HepG2 (cell line): ENCODE measurements around the gene HYOU1. TPM values are rescaled to one million over a fixed set of nuclear protein-coding genes. Genes with fewer than 3 reads are reported as not detected.

Experiments
- BCL6 ChIP-seq: IDR thresholded peaks from 2 replicates; pipeline ENCODE4 v1.6.1; 2016; ENCODE audit warnings: missing genetic modification reagents, missing compliant biosample characterization
- DNMT3B ChIP-seq: conservative IDR thresholded peaks from 2 replicates; pipeline ENCODE4 v1.6.1; 2016; ENCODE audit warnings: missing biosample characterization, control low read depth
- EEA1 ChIP-seq: sonication (generic); formaldehyde crosslinking; IDR thresholded peaks from 2 replicates; pipeline ENCODE4 v1.5.1; 2020; ENCODE audit warnings: mild to moderate bottlenecking, missing genetic modification reagents, borderline replicate concordance
- KAT8 ChIP-seq: IDR thresholded peaks from 2 replicates; pipeline ENCODE4 v1.6.1; 2016; ENCODE audit warnings: missing genetic modification reagents, missing compliant biosample characterization
- NCOA5 ChIP-seq: sonication (generic); formaldehyde crosslinking; IDR thresholded peaks from 2 replicates; pipeline ENCODE4 v1.4.0; 2020; ENCODE audit warnings: missing genetic modification reagents
- NRL ChIP-seq: sonication (generic); formaldehyde crosslinking; IDR thresholded peaks from 2 replicates; pipeline ENCODE4 v1.5.0; 2020; ENCODE audit warnings: missing genetic modification reagents, mild to moderate bottlenecking, moderate library complexity, borderline replicate concordance
- RBFOX2 ChIP-seq: fragments of 200-400 bp; formaldehyde crosslinking; IDR thresholded peaks from 2 replicates; pipeline ENCODE4 v1.6.1; 2017; ENCODE audit warnings: low read depth, mild to moderate bottlenecking, low read length
- RFXAP ChIP-seq: sonication (generic); formaldehyde crosslinking; IDR thresholded peaks from 2 replicates; pipeline ENCODE4 v1.4.0; 2020; ENCODE audit warnings: missing genetic modification reagents, borderline replicate concordance
- ZNF143 ChIP-seq: sonication (generic); formaldehyde crosslinking; IDR thresholded peaks from 2 replicates; pipeline ENCODE4 v1.4.0; 2020; ENCODE audit warnings: missing genetic modification reagents
- ZNF546 ChIP-seq: sonication (generic); formaldehyde crosslinking; conservative IDR thresholded peaks from 2 replicates; pipeline ENCODE4 v1.8.1; 2023; ENCODE audit warnings: mild to moderate bottlenecking, missing genetic modification reagents
- ZNF670 ChIP-seq: sonication (generic); formaldehyde crosslinking; IDR thresholded peaks from 2 replicates; pipeline ENCODE4 v1.8.0; 2022; ENCODE audit warnings: mild to moderate bottlenecking, missing genetic modification reagents, borderline replicate concordance
- ZNF775 ChIP-seq: sonication (generic); formaldehyde crosslinking; IDR thresholded peaks from 2 replicates; pipeline ENCODE4 v1.4.0; 2020; ENCODE audit warnings: missing genetic modification reagents, mild to moderate bottlenecking, moderate library complexity, borderline replicate concordance
- ZSCAN9 ChIP-seq: IDR thresholded peaks from 2 replicates; pipeline ENCODE4 v1.6.1; 2016; ENCODE audit warnings: borderline replicate concordance
- polyA plus RNA-seq, 8 experiments: library from polyadenylated mRNA; depleted of rRNA in 3 of 8; stranded (reverse) in 7 of 8; unstranded in 1 of 8; fragments of >200 nt; fragmentation: Illumina TruSeq in 4 of 8; extraction: Trizol in 4 of 8; gene quantifications; 2 replicates each; pipeline versions ENCODE4 v1.2.1 to v1.2.3, GENCODE V29; 2011 to 2016; ENCODE audit warnings: low read depth in 4 of 8, missing spikeins in 1 of 8, mixed read lengths in 1 of 8; ENCODE audit not compliant: insufficient read depth in 1 of 8
- total RNA-seq, 5 experiments: library from RNA; depleted of rRNA; stranded (reverse); fragments of >200 nt; fragmentation: Illumina TruSeq; extraction: Trizol; gene quantifications; 2 replicates each; pipeline ENCODE4 v1.2.3, GENCODE V29; 2016; ENCODE audit warnings: low read depth in 1 of 5
- TF ChIP-seq, protein P1 (sequence below): sonication (generic); formaldehyde crosslinking; IDR thresholded peaks from 2 replicates; pipeline ENCODE4 v1.4.0; 2020; ENCODE audit warnings: mild to moderate bottlenecking, low read depth, missing genetic modification reagents
- TF ChIP-seq, protein P2 (sequence below): sonication (generic); formaldehyde crosslinking; IDR thresholded peaks from 2 replicates; pipeline ENCODE4 v1.8.0; 2022; ENCODE audit warnings: missing genetic modification reagents, mild to moderate bottlenecking, moderate library complexity, borderline replicate concordance
- TF ChIP-seq, protein P3 (sequence below): sonication (generic); formaldehyde crosslinking; conservative IDR thresholded peaks from 2 replicates; pipeline ENCODE4 v1.4.0; 2020; ENCODE audit warnings: missing genetic modification reagents
- TF ChIP-seq, protein P4 (sequence below): fragments of 450-650 bp; IDR thresholded peaks from 2 replicates; pipeline ENCODE4 v1.6.1; 2016
- TF ChIP-seq, protein P5 (sequence below): sonication (generic); formaldehyde crosslinking; IDR thresholded peaks from 2 replicates; pipeline ENCODE4 v1.9.0; 2022; ENCODE audit warnings: low read depth, missing genetic modification reagents

The HYOU1 gene
- total and polyA plus RNA-seq, 2 of the 13 experiments (the other 11 are each of a cell fraction or from before 2014, with no cell fraction given), result 127 to 155 TPM

DNA sequence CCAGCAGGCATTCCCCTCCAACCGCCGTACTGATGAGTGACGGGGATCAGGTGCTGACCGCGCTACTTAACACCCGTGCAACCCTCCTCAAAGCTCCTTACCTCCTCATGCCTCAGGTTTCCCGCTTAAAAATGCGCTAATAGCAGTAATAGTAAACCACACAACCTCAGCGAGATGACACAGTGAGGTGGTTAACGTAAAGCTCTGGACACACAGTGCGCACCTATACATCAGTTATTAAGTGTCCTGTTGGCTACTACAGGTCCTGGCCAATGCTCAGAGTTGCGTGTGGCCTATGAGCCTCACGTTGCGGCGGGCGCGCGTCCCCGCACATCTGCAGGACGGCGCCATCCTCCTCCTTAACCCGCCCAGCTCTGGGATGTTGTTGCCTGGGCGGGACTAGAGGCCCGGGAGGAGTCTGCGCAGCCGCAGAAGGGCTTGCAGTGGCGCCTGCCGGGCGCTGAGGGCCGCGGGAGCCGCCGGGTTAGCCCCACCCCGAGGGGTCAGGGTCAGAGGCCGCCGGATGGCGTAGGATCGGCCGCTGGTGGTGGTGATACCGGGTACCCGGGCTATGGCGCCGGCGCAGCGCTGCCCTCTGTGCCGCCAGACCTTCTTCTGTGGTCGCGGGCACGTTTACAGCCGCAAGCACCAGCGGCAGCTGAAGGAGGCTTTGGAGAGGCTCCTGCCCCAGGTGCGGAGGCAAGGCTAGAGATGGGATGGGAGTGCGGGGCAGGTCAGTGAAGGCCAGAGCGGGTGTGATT, 59.2 kb downstream of the HYOU1 start, which contains the start of gene CENATAC (continued):
- TF ChIP-seq, protein P1, sequence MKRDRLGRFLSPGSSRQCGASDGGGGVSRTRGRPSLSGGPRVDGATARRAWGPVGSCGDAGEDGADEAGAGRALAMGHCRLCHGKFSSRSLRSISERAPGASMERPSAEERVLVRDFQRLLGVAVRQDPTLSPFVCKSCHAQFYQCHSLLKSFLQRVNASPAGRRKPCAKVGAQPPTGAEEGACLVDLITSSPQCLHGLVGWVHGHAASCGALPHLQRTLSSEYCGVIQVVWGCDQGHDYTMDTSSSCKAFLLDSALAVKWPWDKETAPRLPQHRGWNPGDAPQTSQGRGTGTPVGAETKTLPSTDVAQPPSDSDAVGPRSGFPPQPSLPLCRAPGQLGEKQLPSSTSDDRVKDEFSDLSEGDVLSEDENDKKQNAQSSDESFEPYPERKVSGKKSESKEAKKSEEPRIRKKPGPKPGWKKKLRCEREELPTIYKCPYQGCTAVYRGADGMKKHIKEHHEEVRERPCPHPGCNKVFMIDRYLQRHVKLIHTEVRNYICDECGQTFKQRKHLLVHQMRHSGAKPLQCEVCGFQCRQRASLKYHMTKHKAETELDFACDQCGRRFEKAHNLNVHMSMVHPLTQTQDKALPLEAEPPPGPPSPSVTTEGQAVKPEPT (CRISPR knock-in tag), result no peak; the same call in 1 of the 2 replicates
- TF ChIP-seq KAT8 (peak; percentile 91), RBFOX2 (peak; percentile 88), ZNF143 (CRISPR knock-in tag) (peak; percentile 64; the same call in 1 of the 2 replicates), NRL (peak; percentile 39; the same call in 1 of the 2 replicates), ZNF775 (no peak), ZNF546 (peak; percentile 59; the same call in 1 of the 2 replicates), BCL6 (CRISPR knock-in tag) (0 out of 2 replicates have a peak, but pooled peaks have one; percentile 10), RFXAP (CRISPR knock-in tag) (peak; percentile 49; the same call in 1 of the 2 replicates), NCOA5 (CRISPR knock-in tag) (no peak), EEA1 (CRISPR knock-in tag) (0 out of 2 replicates have a peak, but pooled peaks have one; percentile 79), ZNF670 (0 out of 2 replicates have a peak, but pooled peaks have one; percentile 34), ZSCAN9 (CRISPR knock-in tag) (peak; percentile 59; the same call in 1 of the 2 replicates), DNMT3B (CRISPR knock-in tag) (peak; percentile 24)
- TF ChIP-seq, protein P2, sequence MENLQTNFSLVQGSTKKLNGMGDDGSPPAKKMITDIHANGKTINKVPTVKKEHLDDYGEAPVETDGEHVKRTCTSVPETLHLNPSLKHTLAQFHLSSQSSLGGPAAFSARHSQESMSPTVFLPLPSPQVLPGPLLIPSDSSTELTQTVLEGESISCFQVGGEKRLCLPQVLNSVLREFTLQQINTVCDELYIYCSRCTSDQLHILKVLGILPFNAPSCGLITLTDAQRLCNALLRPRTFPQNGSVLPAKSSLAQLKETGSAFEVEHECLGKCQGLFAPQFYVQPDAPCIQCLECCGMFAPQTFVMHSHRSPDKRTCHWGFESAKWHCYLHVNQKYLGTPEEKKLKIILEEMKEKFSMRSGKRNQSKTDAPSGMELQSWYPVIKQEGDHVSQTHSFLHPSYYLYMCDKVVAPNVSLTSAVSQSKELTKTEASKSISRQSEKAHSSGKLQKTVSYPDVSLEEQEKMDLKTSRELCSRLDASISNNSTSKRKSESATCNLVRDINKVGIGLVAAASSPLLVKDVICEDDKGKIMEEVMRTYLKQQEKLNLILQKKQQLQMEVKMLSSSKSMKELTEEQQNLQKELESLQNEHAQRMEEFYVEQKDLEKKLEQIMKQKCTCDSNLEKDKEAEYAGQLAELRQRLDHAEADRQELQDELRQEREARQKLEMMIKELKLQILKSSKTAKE, result 0 out of 2 replicates have a peak, but pooled peaks have one; percentile 26
- TF ChIP-seq, protein P3, sequence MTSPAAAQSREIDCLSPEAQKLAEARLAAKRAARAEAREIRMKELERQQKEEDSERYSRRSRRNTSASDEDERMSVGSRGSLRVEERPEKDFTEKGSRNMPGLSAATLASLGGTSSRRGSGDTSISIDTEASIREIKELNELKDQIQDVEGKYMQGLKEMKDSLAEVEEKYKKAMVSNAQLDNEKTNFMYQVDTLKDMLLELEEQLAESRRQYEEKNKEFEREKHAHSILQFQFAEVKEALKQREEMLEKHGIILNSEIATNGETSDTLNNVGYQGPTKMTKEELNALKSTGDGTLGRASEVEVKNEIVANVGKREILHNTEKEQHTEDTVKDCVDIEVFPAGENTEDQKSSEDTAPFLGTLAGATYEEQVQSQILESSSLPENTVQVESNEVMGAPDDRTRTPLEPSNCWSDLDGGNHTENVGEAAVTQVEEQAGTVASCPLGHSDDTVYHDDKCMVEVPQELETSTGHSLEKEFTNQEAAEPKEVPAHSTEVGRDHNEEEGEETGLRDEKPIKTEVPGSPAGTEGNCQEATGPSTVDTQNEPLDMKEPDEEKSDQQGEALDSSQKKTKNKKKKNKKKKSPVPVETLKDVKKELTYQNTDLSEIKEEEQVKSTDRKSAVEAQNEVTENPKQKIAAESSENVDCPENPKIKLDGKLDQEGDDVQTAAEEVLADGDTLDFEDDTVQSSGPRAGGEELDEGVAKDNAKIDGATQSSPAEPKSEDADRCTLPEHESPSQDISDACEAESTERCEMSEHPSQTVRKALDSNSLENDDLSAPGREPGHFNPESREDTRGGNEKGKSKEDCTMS (CRISPR knock-in tag), result no peak
- TF ChIP-seq, protein P4, sequence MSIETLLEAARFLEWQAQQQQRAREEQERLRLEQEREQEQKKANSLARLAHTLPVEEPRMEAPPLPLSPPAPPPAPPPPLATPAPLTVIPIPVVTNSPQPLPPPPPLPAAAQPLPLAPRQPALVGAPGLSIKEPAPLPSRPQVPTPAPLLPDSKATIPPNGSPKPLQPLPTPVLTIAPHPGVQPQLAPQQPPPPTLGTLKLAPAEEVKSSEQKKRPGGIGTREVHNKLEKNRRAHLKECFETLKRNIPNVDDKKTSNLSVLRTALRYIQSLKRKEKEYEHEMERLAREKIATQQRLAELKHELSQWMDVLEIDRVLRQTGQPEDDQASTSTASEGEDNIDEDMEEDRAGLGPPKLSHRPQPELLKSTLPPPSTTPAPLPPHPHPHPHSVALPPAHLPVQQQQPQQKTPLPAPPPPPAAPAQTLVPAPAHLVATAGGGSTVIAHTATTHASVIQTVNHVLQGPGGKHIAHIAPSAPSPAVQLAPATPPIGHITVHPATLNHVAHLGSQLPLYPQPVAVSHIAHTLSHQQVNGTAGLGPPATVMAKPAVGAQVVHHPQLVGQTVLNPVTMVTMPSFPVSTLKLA, result no peak
- TF ChIP-seq, protein P5, sequence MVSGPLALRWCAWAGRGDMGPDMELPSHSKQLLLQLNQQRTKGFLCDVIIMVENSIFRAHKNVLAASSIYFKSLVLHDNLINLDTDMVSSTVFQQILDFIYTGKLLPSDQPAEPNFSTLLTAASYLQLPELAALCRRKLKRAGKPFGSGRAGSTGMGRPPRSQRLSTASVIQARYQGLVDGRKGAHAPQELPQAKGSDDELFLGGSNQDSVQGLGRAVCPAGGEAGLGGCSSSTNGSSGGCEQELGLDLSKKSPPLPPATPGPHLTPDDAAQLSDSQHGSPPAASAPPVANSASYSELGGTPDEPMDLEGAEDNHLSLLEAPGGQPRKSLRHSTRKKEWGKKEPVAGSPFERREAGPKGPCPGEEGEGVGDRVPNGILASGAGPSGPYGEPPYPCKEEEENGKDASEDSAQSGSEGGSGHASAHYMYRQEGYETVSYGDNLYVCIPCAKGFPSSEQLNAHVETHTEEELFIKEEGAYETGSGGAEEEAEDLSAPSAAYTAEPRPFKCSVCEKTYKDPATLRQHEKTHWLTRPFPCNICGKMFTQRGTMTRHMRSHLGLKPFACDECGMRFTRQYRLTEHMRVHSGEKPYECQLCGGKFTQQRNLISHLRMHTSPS (CRISPR knock-in tag), result 0 out of 2 replicates have a peak, but pooled peaks have one; percentile 3
